AG09309 (cell line): Measurements from ENCODE around the gene MAML2.

Experiments
- DNase-seq: peaks from one replicate; pipeline ENCODE4 v3.0.0-alpha.2; 2010; ENCODE audit warnings: low read depth
- H3K4me3 ChIP-seq: 2 replicates; pipeline ENCODE4 v1.5.1; 2011; ENCODE audit warnings: mild to moderate bottlenecking, low read depth, low read length, moderate library complexity; ENCODE audit not compliant: control insufficient read depth
- CTCF ChIP-seq: IDR thresholded peaks from 2 replicates; pipeline ENCODE4 v1.5.1; 2011; ENCODE audit warnings: mild to moderate bottlenecking, low read depth, low read length, inconsistent platforms; ENCODE audit not compliant: insufficient read depth, control insufficient read depth; ENCODE audit errors: missing control alignments

Gene MAML2

GRCh38 chr11:96218901-96219300, 124.1 kb downstream of the MAML2 start:
- no peak for TF ChIP-seq CTCF
- no peak for DNase-seq
- H3K4me3 ChIP-seq: no peak overlapping the region

- DNase-seq: no peak
- H3K4me3 ChIP-seq: no peak overlapping the region
- no peak for TF ChIP-seq CTCF
These were observed 125.0 kb downstream of the MAML2 start for GRCh38 chr11:96218006-96218405.

- no peak for TF ChIP-seq CTCF
- DNase-seq: no peak
- H3K4me3 ChIP-seq: no peak overlapping the region
These were observed 125.8 kb downstream of the MAML2 start for GRCh38 chr11:96217206-96217605.

GRCh38 chr11:96215826-96216225, 127.2 kb downstream of the MAML2 start:
- no peak for DNase-seq
- H3K4me3 ChIP-seq: no peak overlapping the region
- TF ChIP-seq CTCF: no peak

GRCh38 chr11:96215110-96215782, 127.7 kb downstream of the MAML2 start:
- DNase-seq: no peak
- TF ChIP-seq CTCF: no peak
- no peak overlapping the region for H3K4me3 ChIP-seq

GRCh38 chr11:96214777-96215109, 128.3 kb downstream of the MAML2 start:
- no peak for TF ChIP-seq CTCF
- DNase-seq: no peak
- H3K4me3 ChIP-seq: no peak overlapping the region

GRCh38 chr11:96213500-96213899, 129.5 kb downstream of the MAML2 start:
- no peak overlapping the region for H3K4me3 ChIP-seq
- no peak for TF ChIP-seq CTCF
- DNase-seq: peak; percentile 68
